HFF-Myc (cell line): Measurements from ENCODE around the gene COQ8A.
"Not testable (repeated sequence)": the region's sequence is repeated elsewhere in the genome, so short reads cannot be mapped to it uniquely, and the experiment has no call there.

Experiments
- DNase-seq: peaks from one replicate; pipeline ENCODE4 v3.0.0-alpha.2; 2011; ENCODE audit warnings: low read depth; ENCODE audit errors: extremely low read depth
- H3K4me3 ChIP-seq: replicated peaks from 2 replicates; pipeline ENCODE4 v1.5.1; 2011; ENCODE audit warnings: low read depth, mild to moderate bottlenecking, control low read depth, low read length
- TF ChIP-seq, protein P1 (sequence below): IDR thresholded peaks from 2 replicates; pipeline ENCODE4 v1.5.1; 2012; ENCODE audit warnings: mild to moderate bottlenecking, low read depth, low read length, control low read depth; ENCODE audit errors: missing control alignments

Gene COQ8A

DNA sequence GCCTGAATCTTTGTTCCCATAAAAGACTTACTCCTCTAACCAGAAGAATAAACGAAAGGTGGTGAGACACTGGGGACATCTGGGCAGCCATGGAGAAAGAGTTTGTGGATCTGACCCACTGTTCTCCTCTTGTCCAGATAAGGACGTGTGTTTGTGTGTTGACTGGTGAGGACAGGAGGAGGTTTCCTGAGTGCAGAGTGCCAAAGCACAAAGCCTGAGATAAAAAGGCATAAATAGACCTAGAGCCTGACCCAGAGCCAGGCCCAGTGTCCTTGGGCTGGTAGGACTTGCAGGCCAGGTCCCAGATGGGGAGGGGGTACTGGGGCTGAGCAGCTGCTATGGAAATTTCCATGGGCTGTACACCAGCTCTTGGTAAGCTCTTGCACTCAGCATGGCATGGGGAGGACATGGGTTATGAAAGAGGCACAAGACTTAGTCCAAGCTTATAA is 19.6 kb upstream of the COQ8A start:
- H3K4me3 ChIP-seq = no peak overlapping the region
- TF ChIP-seq, protein P1, sequence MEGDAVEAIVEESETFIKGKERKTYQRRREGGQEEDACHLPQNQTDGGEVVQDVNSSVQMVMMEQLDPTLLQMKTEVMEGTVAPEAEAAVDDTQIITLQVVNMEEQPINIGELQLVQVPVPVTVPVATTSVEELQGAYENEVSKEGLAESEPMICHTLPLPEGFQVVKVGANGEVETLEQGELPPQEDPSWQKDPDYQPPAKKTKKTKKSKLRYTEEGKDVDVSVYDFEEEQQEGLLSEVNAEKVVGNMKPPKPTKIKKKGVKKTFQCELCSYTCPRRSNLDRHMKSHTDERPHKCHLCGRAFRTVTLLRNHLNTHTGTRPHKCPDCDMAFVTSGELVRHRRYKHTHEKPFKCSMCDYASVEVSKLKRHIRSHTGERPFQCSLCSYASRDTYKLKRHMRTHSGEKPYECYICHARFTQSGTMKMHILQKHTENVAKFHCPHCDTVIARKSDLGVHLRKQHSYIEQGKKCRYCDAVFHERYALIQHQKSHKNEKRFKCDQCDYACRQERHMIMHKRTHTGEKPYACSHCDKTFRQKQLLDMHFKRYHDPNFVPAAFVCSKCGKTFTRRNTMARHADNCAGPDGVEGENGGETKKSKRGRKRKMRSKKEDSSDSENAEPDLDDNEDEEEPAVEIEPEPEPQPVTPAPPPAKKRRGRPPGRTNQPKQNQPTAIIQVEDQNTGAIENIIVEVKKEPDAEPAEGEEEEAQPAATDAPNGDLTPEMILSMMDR = no peak
- no peak for DNase-seq

DNA sequence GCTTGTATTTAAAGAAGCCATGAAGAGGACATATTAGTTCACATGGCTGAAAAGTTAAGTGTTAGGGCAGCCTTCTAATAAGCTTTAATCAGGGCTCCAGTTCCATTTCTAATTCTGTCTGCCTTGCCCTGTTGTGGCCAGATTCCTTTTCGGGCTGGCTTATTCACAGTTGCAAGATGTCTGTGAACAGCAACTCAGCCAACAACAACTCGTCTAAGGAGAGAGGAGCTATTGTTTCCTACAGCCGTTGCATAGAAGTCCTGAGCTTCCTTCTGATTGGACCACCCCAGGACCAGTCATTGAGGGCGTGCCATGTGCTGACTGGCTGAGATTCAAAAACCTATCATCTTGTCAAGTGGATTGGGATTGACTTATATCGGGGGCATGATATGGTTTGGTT is 18.6 kb upstream of the COQ8A start:
- no peak overlapping the region for H3K4me3 ChIP-seq
- DNase-seq = no peak
- TF ChIP-seq, protein P1 = no peak

DNA sequence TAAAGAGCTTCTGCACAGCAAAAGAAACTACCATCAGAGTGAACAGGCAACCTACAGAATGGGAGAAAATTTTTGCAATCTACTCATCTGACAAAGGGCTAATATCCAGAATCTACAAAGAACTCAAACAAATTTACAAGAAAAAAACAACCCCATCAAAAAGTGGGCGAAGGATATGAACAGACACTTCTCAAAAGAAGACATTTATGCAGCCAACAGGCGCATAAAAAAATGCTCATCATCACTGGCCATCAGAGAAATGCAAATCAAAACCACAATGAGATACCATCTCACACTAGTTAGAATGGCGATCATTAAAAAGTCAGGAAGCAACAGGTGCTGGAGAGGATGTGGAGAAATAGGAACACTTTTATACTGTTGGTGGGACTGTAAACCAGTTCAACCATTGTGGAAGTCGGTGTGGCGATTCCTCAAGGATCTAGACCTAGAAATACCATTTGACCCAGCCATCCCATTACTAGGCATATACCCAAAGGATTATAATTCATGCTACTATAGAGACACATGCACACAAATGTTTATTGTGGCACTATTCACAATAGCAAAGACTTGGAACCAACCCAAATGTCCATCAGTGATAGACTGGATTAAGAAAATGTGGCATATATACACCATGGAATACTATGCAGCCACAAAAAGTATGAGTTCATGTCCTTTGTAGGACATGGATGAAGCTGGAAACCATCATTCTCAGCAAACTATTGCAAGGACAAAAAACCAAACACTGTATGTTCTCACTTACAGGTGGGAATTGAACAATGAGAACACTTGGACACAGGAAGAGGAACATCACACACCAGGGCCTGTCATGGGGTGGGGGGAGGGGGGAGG is 10.6 kb upstream of the COQ8A start:
- DNase-seq, H3K4me3 ChIP-seq: not testable (repeated sequence)

DNA sequence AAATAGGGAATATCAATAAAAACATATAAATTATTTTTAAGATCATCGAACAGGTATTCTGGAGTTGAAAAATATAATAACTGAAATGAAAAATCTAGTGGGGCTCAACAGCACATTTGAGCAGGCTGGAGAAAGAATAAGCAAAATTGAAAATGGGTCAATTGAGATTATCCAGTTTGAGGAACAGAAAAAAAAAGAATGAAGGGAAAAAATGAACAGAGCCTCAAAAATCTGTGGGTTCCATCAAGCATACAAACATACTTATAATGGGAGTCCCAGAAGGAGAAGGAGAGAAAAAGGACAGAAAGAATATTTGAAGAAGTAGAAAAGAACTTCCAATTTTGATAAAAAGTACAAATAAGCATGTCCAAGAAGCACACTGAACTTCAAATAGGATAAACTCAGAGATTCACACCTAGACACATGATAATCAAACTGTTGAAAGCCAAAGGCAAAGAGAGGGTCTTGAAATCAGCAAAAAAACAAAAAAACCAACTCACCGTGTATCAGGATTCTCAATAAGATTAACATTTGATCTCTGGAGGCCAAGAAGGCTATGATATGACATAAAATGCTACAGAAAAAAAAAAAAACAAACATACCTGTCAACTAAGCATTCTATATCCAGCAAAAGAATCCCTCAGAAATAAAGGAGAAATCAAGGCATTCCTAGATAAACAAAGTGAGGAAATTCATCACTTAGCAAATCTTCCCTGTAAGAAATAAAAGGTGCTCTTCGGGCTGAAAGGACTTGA is 5.4 kb upstream of the COQ8A start:
- TF ChIP-seq, protein P1 = no peak
- no peak for DNase-seq
- no peak overlapping the region for H3K4me3 ChIP-seq

DNA sequence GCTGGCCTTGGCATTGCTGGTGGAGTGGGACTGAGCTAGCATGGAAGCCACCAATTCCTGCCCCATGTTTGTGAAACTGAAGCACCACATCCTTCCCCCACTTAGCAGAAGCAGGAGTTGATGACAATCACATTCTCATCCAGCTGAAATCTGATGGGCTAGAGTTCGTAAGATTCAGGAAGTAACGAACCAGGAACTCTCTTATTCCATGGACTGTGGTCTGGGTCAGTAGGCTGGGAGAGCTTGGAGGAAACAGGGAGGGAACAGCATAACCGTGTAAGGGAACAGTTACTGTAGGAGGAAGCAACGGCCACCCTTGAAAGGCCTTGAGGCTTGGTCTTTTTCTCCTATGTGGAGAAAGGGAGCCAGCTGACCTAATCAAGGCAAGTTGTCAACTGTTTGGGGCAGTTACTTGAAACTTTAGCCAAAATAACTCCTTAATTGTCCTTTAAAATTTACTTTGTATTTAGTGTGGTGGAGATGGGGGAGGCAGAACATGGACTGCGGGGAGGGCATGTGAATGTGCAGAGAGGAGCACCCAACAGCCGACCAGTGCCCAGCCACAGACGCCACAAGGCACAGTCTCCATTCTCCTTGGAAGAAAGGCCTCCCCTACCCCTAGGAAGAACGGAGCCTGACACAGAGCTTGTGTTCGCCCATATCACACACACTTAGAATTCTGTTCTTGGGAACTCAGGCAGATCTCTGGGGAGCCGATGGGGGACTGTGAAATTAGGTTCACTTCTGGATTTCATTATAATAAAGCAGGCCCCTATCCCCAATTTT is 2.0 kb upstream of the COQ8A start:
- no peak for DNase-seq
- H3K4me3 ChIP-seq = no peak overlapping the region
- TF ChIP-seq, protein P1 = no peak

DNA sequence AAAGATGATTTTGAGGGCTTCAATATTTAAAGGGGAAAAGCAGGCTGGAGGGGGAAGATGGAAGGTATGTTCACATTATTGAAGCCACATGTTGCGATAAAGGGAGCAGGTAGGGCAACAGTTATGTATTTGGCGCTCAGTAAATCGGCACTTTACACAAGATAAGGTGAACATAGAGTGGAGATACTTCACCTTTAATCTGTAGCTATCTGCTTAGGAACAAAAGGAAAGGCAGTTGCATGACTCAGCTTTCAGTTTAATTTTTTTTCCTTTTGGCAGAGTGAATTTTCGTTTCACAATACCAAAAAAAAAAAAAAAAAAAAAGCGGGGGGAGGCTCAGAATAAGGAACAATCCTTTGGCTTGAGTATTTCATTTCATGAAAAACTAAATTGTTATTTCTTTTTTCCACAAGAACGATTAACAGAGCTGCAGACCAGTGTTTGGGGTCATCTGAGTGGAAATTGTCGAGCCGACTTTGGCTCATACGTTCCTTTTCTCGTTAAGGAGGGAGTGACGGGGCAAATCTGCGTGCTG is 1.1 kb upstream of the COQ8A start:
- peak overlapping the region; percentile 93 for H3K4me3 ChIP-seq
- no peak for DNase-seq
- TF ChIP-seq, protein P1 = no peak
